OCI-LY1 (cell line): ENCODE measurements around the gene KLK12.
"Not testable (repeated sequence)": the region's sequence is repeated elsewhere in the genome, so short reads cannot be mapped to it uniquely, and the experiment has no call there.

Source experiments
- H2AFZ ChIP-seq: fragments of 200-600 bp; sonication (generic), shearing (Covaris generic); 2 replicates; pipeline ENCODE4 v1.6.0; 2014; ENCODE audit warnings: antibody characterized with exemption, mild to moderate bottlenecking, low read length
- H3F3A ChIP-seq: fragments of 200-600 bp; sonication (generic), shearing (Covaris generic); 2 replicates; pipeline ENCODE4 v1.6.0; 2014; ENCODE audit warnings: mild to moderate bottlenecking, antibody characterized with exemption, low read length, moderate library complexity; ENCODE audit not compliant: insufficient read depth
- H3K27ac ChIP-seq: fragments of 200-600 bp; sonication (generic); 2 replicates; pipeline ENCODE4 v1.5.1; 2014; ENCODE audit warnings: low read length, mixed run types, mild to moderate bottlenecking, low read depth; ENCODE audit not compliant: poor library complexity, severe bottlenecking
- H3K27me3 ChIP-seq: fragments of 200-600 bp; sonication (generic); 2 replicates; pipeline ENCODE4 v1.6.0; 2014; ENCODE audit warnings: antibody characterized with exemption, mild to moderate bottlenecking, low read length, moderate library complexity; ENCODE audit not compliant: insufficient read depth
- H3K36me3 ChIP-seq: fragments of 200-600 bp; sonication (generic); 2 replicates; pipeline ENCODE4 v1.6.1; 2014; ENCODE audit warnings: mild to moderate bottlenecking, antibody characterized with exemption, low read length, moderate library complexity, mixed read lengths; ENCODE audit not compliant: insufficient read depth
- H3K4me1 ChIP-seq: fragments of 200-600 bp; sonication (generic); 2 replicates; pipeline ENCODE4 v1.5.1; 2014; ENCODE audit warnings: mild to moderate bottlenecking, low read length, moderate library complexity; ENCODE audit not compliant: insufficient read depth, severe bottlenecking
- H3K4me2 ChIP-seq: fragments of 200-600 bp; sonication (generic), shearing (Covaris generic); 2 replicates; pipeline ENCODE4 v1.6.1; 2014; ENCODE audit warnings: low read length
- H3K4me3 ChIP-seq: fragments of 200-600 bp; sonication (generic); 2 replicates; pipeline ENCODE4 v1.5.1; 2014; ENCODE audit warnings: low read length, low read depth, mild to moderate bottlenecking, mixed read lengths; ENCODE audit not compliant: poor library complexity, severe bottlenecking
- H3K79me2 ChIP-seq: fragments of 200-600 bp; shearing (Covaris generic); 2 replicates; pipeline ENCODE4 v1.6.1; 2016; ENCODE audit warnings: mixed run types, low read length, mixed read lengths; ENCODE audit not compliant: insufficient read depth
- H3K9ac ChIP-seq: fragments of 200-600 bp; sonication (generic), shearing (Covaris generic); 2 replicates; pipeline ENCODE4 v1.6.1; 2014; ENCODE audit warnings: mild to moderate bottlenecking, low read length, mixed read lengths
- H3K9me2 ChIP-seq: fragments of 200-600 bp; sonication (generic), shearing (Covaris generic); 2 replicates; pipeline ENCODE4 v1.6.1; 2014; ENCODE audit warnings: low read depth, mild to moderate bottlenecking, low read length, mixed read lengths
- H3K9me3 ChIP-seq: fragments of 200-600 bp; shearing (Covaris generic); 2 replicates; pipeline ENCODE4 v1.6.1; 2014; ENCODE audit warnings: low read length, mixed read lengths
- H4K20me1 ChIP-seq: fragments of 200-600 bp; sonication (generic), shearing (Covaris generic); 2 replicates; pipeline ENCODE4 v1.6.0; 2016; ENCODE audit warnings: mild to moderate bottlenecking, low read length; ENCODE audit not compliant: insufficient read depth
- CTCF ChIP-seq: fragments of 200-600 bp; sonication (generic), shearing (Covaris generic); IDR thresholded peaks from 2 replicates; pipeline ENCODE4 v1.5.1; 2017; ENCODE audit warnings: mild to moderate bottlenecking, antibody characterized with exemption, low read length, moderate library complexity, mixed read lengths
- EZH2 ChIP-seq: fragments of 200-600 bp; sonication (generic), shearing (Covaris generic); IDR thresholded peaks from 2 replicates; pipeline ENCODE4 v1.8.0; 2017; ENCODE audit warnings: borderline replicate concordance, mixed run types, mild to moderate bottlenecking, antibody characterized with exemption, low read length, moderate library complexity, mixed read lengths

The KLK12 gene

GRCh38 chr19:50998061-50998460, 36.7 kb downstream of the KLK12 start:
- Histone ChIP-seq H3K79me2 (no peaks in the 10 kb centered on the region), H3K4me1 (no peaks in the 10 kb centered on the region), H3K9ac (no peak overlapping the region), H3K4me2 (no peak overlapping the region), H3K9me3 (no peaks in the 10 kb centered on the region), H3K27ac (no peak overlapping the region), H3K4me3 (no peak overlapping the region), H2AFZ (no peak overlapping the region), H3K9me2 (no peaks in the 10 kb centered on the region), H3F3A (no peaks in the 10 kb centered on the region), H3K36me3 (no peaks in the 10 kb centered on the region), H3K27me3 (no peaks in the 10 kb centered on the region), H4K20me1 (no peaks in the 10 kb centered on the region)
- TF ChIP-seq CTCF (no peak), EZH2 (no peak)

- Histone ChIP-seq H3K4me2 (no peak overlapping the region), H3K4me1 (no peaks in the 10 kb centered on the region), H3K4me3 (no peak overlapping the region), H2AFZ (no peak overlapping the region), H3F3A (no peaks in the 10 kb centered on the region), H3K9ac (no peak overlapping the region), H3K27me3 (no peaks in the 10 kb centered on the region), H3K27ac (no peak overlapping the region), H4K20me1 (no peaks in the 10 kb centered on the region), H3K9me2 (no peaks in the 10 kb centered on the region), H3K36me3 (no peaks in the 10 kb centered on the region), H3K9me3 (no peaks in the 10 kb centered on the region), H3K79me2 (no peaks in the 10 kb centered on the region)
- TF ChIP-seq CTCF (no peak), EZH2 (no peak)
Observed at GRCh38 chr19:50994129-50994528, 40.7 kb downstream of the KLK12 start.

GRCh38 chr19:50992666-50993035, 42.2 kb downstream of the KLK12 start:
- no peaks in the 10 kb centered on the region for H4K20me1 ChIP-seq
- H2AFZ ChIP-seq = no peak overlapping the region
- no peak for TF ChIP-seq CTCF
- no peak for TF ChIP-seq EZH2
- no peak overlapping the region for H3K4me2 ChIP-seq
- H3K79me2 ChIP-seq = no peaks in the 10 kb centered on the region
- no peaks in the 10 kb centered on the region for H3K36me3 ChIP-seq
- no peak overlapping the region for H3K9ac ChIP-seq
- H3K4me3 ChIP-seq = no peak overlapping the region
- no peaks in the 10 kb centered on the region for H3F3A ChIP-seq
- H3K27ac ChIP-seq = no peak overlapping the region
- H3K9me2 ChIP-seq = no peaks in the 10 kb centered on the region
- H3K9me3 ChIP-seq = no peaks in the 10 kb centered on the region
- H3K4me1 ChIP-seq = no peaks in the 10 kb centered on the region
- H3K27me3 ChIP-seq = no peaks in the 10 kb centered on the region

GRCh38 chr19:50984416-50984815, 50.4 kb downstream of the KLK12 start:
- H3F3A ChIP-seq, H2AFZ ChIP-seq, H4K20me1 ChIP-seq, H3K9me3 ChIP-seq, H3K4me3 ChIP-seq, H3K27ac ChIP-seq, H3K4me2 ChIP-seq, H3K36me3 ChIP-seq, H3K79me2 ChIP-seq, H3K9me2 ChIP-seq, H3K27me3 ChIP-seq, H3K9ac ChIP-seq, H3K4me1 ChIP-seq: not testable (repeated sequence)
